ENCODE results near the gene UNC5A.

DNA sequence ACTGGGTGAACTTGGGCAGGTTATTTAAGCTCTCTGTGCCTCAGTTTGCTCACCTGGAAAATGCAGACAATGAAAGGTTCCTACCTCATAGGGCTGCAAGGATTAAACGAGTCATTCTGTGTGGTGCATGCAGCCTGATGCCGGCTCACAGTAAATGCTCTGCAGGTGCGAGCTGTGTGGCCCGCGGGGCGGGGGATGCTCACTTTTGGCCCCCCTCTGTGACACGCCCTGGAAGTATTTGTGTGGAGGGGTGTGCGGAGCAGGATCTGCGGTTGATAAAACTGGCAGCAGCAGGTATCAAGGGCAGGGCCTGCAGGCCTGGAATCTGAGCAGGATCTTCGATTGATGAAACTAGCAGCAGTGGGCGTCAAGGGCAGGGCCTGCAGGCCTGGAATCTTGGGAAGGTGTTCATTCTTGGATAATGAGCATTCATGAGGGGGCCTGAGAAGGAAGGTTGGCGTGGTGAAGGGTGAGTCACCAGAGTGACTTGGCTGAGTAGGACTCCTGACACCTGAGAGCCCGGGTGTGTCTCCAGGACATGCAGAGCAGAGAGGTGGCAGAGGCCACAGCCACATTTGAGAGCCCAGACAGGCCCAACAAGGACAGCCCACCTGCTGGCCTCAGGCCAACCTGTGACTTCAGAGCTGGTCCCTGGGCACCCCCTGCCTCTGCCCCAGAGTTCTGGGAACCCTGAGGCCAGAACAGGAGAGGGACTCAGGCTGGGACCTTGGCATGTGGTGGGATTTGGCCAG is 11.9 kb downstream of the UNC5A start:
- TF ChIP-seq, protein P1, sequence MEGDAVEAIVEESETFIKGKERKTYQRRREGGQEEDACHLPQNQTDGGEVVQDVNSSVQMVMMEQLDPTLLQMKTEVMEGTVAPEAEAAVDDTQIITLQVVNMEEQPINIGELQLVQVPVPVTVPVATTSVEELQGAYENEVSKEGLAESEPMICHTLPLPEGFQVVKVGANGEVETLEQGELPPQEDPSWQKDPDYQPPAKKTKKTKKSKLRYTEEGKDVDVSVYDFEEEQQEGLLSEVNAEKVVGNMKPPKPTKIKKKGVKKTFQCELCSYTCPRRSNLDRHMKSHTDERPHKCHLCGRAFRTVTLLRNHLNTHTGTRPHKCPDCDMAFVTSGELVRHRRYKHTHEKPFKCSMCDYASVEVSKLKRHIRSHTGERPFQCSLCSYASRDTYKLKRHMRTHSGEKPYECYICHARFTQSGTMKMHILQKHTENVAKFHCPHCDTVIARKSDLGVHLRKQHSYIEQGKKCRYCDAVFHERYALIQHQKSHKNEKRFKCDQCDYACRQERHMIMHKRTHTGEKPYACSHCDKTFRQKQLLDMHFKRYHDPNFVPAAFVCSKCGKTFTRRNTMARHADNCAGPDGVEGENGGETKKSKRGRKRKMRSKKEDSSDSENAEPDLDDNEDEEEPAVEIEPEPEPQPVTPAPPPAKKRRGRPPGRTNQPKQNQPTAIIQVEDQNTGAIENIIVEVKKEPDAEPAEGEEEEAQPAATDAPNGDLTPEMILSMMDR (IDR thresholded peaks at IDR 0.05; ENCODE audit: borderline replicate concordance, extremely low read depth, low read length, poor library complexity, severe bottlenecking): no peak
- TF ChIP-seq EZH2 (IDR thresholded peaks at IDR 0.05; ENCODE audit: borderline replicate concordance, low read depth, low read length, severe bottlenecking): no peak
